Activated T-cell treated with anti-CD3 and anti-CD28 coated beads for 48 hours (primary cell): ENCODE data around the gene KHK.
"Not testable (repeated sequence)": the region's sequence is repeated elsewhere in the genome, so short reads cannot be mapped to it uniquely, and the experiment has no call there.

ENCODE experiments used
- DNase-seq: peaks from one replicate; pipeline ENCODE4 v3.0.0-alpha.2; 2020; ENCODE audit warnings: low read depth

The KHK gene

GRCh38 chr2:27060323-27060722, 26.2 kb upstream of the KHK start:
- DNase-seq, result no peak

- no peak for DNase-seq
Measured at GRCh38 chr2:27065128-27065527, 21.4 kb upstream of the KHK start.

GRCh38 chr2:27067385-27067784, 19.2 kb upstream of the KHK start:
- DNase-seq, result no peak

GRCh38 chr2:27069436-27069835, 17.1 kb upstream of the KHK start:
- no peak for DNase-seq

GRCh38 chr2:27069961-27070618, 16.5 kb upstream of the KHK start:
- DNase-seq, result no peak

GRCh38 chr2:27070653-27071276, 15.8 kb upstream of the KHK start:
- DNase-seq, result no peak

- DNase-seq, result peak; percentile 92
Measured at GRCh38 chr2:27071277-27071989, 15.1 kb upstream of the KHK start, which contains the start of gene OST4. TSS of gene OST4 (minus strand) at chr2:27071654.

- no peak for DNase-seq
Measured at GRCh38 chr2:27071990-27072830, 14.4 kb upstream of the KHK start.

- DNase-seq, result no peak
Measured at GRCh38 chr2:27072920-27073319, 13.7 kb upstream of the KHK start.

- no peak for DNase-seq
Measured at GRCh38 chr2:27073782-27074181, 12.8 kb upstream of the KHK start.

- DNase-seq, result no peak
Measured at GRCh38 chr2:27074738-27075565, 11.6 kb upstream of the KHK start.

- not testable (repeated sequence) for DNase-seq
Measured at GRCh38 chr2:27075566-27075871, 11.1 kb upstream of the KHK start.

- DNase-seq, result no peak
Measured at GRCh38 chr2:27076323-27076722, 10.2 kb upstream of the KHK start.

GRCh38 chr2:27077231-27077630, 9.3 kb upstream of the KHK start:
- DNase-seq, result no peak

GRCh38 chr2:27078267-27079194, 8.0 kb upstream of the KHK start, which contains the start of gene EMILIN1:
TSS of gene EMILIN1 (plus strand) at chr2:27078615. CDS start at chr2:27079066, 451 bp downstream.
- no peak for DNase-seq

GRCh38 chr2:27079233-27080139, 7.1 kb upstream of the KHK start:
- no peak for DNase-seq

GRCh38 chr2:27080140-27080469, 6.5 kb upstream of the KHK start:
- no peak for DNase-seq

GRCh38 chr2:27080603-27080936, 6.0 kb upstream of the KHK start:
- DNase-seq, result no peak

GRCh38 chr2:27081984-27082772, 4.4 kb upstream of the KHK start:
- no peak for DNase-seq
